NCI-H1694 treated with DMSO at 0.1 percent for 48 hours (cell line): Measurements from ENCODE around the gene TLL2.

Experiments used
- DNase-seq: peaks from one replicate; lab custom pipeline; 2025; lab: John Stamatoyannopoulos, UW

TLL2 gene

GRCh38 chr10:96317067-96317833 is 196.5 kb downstream of the TLL2 start:
- DNase-seq = no peak
